Stimulated activated naive B cell treated with anti-CD40 and anti-IgM and Interleukin-4, amounts not matched to agents 10 μg/mL and 1 μg/mL and 100 μg/mL, for 72 hours (primary cell): Measurements from ENCODE around the gene CNOT10.
"Not testable (repeated sequence)": the region's sequence is repeated elsewhere in the genome, so short reads cannot be mapped to it uniquely, and the experiment has no call there.

Source experiments
- ATAC-seq, 2 donors: fragments of 150-1000 bp; cut with Tn5 transposase; replicated peaks; 2 replicates each; pipeline ENCODE4 v1.10.0; 2021; ENCODE audit warnings: moderate library complexity in 1 of 2
- DNase-seq: peaks from one replicate; pipeline ENCODE4 v3.0.0; 2021
- H3K27ac Mint-ChIP-seq: one replicate; pipeline ENCODE4 v1.8.0; 2022; ENCODE audit warnings: mild to moderate bottlenecking, mixed read lengths
- H3K27me3 Mint-ChIP-seq, 2 donors: one replicate each; pipeline ENCODE4 v1.8.0; 2022; ENCODE audit warnings: mixed read lengths in 2 of 2
- H3K36me3 Mint-ChIP-seq, 2 donors: one replicate each; pipeline ENCODE4 v1.8.0; 2022; ENCODE audit warnings: mixed read lengths in 2 of 2, mild to moderate bottlenecking in 1 of 2
- H3K4me1 Mint-ChIP-seq, 2 donors: one replicate each; pipeline ENCODE4 v1.8.0; 2022; ENCODE audit warnings: mixed read lengths in 2 of 2, mild to moderate bottlenecking in 1 of 2
- H3K4me3 Mint-ChIP-seq, 2 donors: one replicate each; pipeline ENCODE4 v1.8.0; 2022; ENCODE audit warnings: mild to moderate bottlenecking in 2 of 2, mixed read lengths in 2 of 2, moderate library complexity in 1 of 2
- H3K9me3 Mint-ChIP-seq, 2 donors: one replicate each; pipeline ENCODE4 v1.8.0; 2022; ENCODE audit warnings: mixed read lengths in 2 of 2, mild to moderate bottlenecking in 1 of 2

The CNOT10 gene

DNA sequence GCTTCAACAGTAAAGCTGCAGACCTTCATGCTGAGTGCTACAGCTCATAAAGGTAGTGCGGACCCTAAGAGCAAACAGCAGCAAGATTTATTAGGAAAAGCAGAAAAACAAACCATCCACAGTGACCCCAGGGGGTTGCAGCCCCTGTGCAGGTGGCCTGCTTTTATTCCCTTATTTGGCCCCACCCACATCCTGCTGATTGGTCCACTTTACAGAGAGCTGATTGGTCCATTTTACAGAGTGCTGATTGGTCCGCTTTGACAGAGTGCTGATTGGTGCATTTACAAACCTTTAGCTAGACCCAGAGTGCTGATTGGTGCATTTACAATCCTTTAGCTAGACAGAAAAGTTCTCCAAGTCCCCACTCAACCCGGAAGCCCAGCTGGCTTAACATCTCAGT is 11.3 kb upstream of the CNOT10 start:
- H3K27me3 Mint-ChIP-seq, result peaks cover 7 to 12% of the 10 kb centered on the region in 2 donors
- not testable (repeated sequence) for H3K36me3 Mint-ChIP-seq, H3K4me1 Mint-ChIP-seq, H3K27ac Mint-ChIP-seq, DNase-seq, H3K4me3 Mint-ChIP-seq, ATAC-seq, H3K9me3 Mint-ChIP-seq

DNA sequence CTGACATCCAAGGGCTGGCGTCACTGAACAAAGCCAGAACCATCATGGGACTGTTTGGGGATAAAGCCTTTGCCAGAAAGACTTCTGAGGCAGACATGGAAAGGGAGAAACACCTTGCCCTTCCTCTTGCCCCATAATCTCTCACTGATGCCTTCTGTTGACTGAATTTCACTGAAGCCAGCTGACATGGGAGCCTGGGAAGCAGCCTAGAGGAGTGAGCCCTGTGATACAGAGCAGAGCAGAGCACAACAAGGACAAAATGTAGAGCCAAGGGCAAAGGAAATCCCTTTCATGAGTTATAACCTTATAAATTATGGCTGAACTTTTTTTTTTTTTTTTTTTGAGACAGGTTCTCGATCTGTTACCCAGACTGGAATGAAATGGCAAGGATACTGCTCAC is 9.8 kb upstream of the CNOT10 start:
- Mint-ChIP-seq H3K27me3 (peaks cover 0 to 5% of the 10 kb centered on the region in 2 donors), H3K4me1 (no peaks in the 10 kb centered on the region), H3K9me3 (peaks cover 0 to 3% of the 10 kb centered on the region in 2 donors), H3K27ac (no peak overlapping the region), H3K4me3 (no peak overlapping the region), H3K36me3 (no peaks in the 10 kb centered on the region)
- ATAC-seq (no peak), DNase-seq (no peak)

DNA sequence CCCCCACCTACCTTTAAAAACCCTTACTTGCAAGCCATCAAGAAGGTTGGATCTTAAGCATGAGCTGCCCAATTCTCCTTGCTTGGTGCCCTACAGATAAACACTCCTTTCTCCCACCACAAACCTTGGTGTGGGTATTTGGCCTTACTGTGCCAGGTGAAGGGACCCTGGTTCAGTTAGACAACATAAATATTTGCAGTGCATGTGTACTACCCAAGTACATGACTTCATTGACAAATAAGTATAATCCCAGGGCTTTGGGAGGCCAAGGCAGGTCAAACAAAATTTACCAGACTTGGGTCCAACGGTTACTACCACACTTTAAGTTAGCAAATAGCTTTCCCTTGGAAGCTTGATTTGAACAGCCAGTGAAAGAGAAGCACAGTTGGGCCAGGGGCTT is 9.3 kb upstream of the CNOT10 start:
- Mint-ChIP-seq H3K27me3 (peaks cover 0 to 5% of the 10 kb centered on the region in 2 donors), H3K4me3 (no peak overlapping the region), H3K9me3 (peaks cover 0 to 3% of the 10 kb centered on the region in 2 donors), H3K27ac (no peak overlapping the region), H3K36me3 (no peaks in the 10 kb centered on the region), H3K4me1 (no peaks in the 10 kb centered on the region)
- ATAC-seq (no peak), DNase-seq (no peak)

DNA sequence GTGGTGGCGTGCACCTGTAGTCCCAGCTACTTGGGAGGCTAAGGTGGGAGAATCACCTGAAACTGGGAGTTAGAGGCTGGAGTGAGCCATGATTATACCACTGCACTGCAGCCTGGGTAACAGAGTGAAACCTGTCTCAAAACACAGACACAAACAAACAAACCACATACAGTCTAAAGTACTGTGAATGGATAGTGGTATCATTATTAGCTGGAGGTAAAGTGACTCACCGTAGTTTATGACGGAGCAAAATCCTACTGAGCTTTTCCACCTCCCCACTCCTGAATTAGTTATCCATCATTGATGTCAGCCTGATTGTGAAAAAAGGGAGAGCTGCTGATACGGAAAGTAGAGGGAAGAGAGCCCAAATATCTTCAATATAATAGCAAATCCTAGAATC is 3.2 kb upstream of the CNOT10 start:
- no peak overlapping the region for H3K27ac Mint-ChIP-seq

DNA sequence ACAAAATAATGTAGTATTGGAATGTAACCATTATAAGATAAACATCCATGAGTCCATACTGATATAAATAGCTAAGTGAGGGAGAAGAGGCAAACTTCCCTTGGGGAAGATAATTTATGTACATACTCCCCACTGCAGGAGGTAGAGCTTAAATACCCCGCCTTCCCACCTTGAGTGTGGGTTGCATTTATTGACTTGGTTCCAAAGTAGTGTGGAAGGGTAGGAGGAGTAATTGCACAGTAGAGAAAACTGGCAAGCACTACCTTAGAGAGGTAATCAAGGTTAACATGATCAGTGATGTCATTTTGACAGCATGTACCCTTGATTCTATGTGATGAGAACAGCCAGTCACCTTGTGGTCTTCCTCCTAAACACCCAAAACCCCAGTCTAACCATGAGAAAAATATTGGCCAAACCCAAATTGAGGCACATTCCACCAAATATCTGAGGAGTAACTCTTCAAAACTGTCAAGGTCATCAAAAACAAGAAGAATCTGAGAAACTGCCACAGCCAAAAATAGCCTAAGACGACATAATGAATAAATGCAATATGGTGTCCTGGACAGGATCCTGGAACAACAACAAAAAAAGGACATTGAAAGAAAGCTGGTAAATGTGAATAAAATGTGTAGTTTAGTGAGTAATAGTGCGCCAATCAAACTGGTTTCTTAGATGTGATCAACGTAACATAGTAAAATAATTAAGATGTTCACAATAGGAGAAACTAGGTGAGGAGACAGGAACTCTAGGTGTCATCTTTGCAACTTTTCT is 774 bp upstream of the CNOT10 start:
- H3K27me3 Mint-ChIP-seq, result no peaks in the 10 kb centered on the region
- H3K4me1 Mint-ChIP-seq, result peaks cover 19 to 29% of the 10 kb centered on the region in 2 donors
- peaks cover 12 to 17% of the 10 kb centered on the region in 2 donors for H3K36me3 Mint-ChIP-seq
- H3K27ac Mint-ChIP-seq, result peak overlapping the region; percentile 97
- ATAC-seq (no peak), DNase-seq (no peak)
- peak overlapping the region; percentile 93 to 100 for H3K4me3 Mint-ChIP-seq
- H3K9me3 Mint-ChIP-seq, result no peaks in the 10 kb centered on the region

More for the DNA sequence above, 3.2 kb upstream of the CNOT10 start:
- DNase-seq, result no peak
- peaks cover 4 to 5% of the 10 kb centered on the region in 2 donors for H3K36me3 Mint-ChIP-seq
- H3K9me3 Mint-ChIP-seq, result no peaks in the 10 kb centered on the region
- H3K4me1 Mint-ChIP-seq, result peaks cover 11 to 18% of the 10 kb centered on the region in 2 donors
- ATAC-seq, result no peak
- H3K27me3 Mint-ChIP-seq, result no peaks in the 10 kb centered on the region
- no peak overlapping the region for H3K4me3 Mint-ChIP-seq

DNA sequence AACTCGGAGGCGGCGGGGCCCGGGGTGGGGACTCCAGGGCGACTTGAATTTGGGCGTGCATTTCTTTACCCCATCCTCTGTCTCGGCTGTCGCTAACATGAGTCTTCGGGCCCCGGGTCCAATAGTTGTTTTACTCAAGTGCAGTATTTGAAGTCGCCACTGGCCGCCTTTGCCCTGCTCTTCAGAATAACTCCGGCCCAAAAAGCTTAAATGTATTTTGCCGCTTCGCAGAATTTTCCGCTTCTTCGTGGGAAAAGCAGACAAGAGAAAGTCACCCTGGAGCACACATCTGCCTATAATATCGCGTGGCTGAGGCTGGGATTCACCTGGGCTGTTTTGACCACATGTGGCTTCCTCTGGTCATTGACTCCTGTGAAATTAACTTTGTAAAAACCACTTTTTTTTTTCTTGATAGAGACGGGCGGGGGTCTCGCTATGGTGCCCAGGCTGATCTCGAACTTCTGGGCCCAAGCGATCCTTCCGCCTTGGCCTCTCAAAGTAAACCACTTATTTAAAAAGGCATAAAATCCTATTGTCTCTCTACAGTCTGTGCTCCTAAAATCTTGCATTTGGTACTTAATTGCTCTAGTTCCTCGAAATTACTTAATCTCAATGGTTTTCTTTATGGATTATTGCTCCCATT is 676 bp downstream of the CNOT10 start:
- Mint-ChIP-seq H3K27me3 (no peaks in the 10 kb centered on the region), H3K4me1 (peaks cover 24 to 38% of the 10 kb centered on the region in 2 donors), H3K9me3 (no peaks in the 10 kb centered on the region), H3K27ac (peak overlapping the region; percentile 97), H3K36me3 (peaks cover 18 to 23% of the 10 kb centered on the region in 2 donors), H3K4me3 (peak overlapping the region; percentile 93 to 100)
- no peak for DNase-seq
- peak in 1 of 2 donors; percentile 1 for ATAC-seq

DNA sequence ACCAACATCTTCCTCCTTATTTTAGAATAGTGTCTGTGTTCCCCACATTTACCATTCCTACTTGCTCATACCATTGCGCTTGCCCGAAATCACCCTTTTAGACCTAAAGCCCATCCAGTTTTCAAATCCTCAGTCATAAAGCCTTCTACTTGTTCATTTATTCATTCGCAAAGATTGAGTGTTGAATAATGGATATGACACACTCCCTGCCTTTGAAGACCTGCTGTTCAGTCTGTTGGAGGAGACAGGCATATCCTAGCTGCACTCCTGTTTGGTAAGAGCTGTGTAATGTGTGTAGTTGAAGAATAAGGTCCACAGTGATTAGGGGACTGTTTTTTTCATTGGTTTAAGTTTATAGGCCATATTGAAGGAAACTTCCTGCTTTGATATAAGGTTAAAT is 1.7 kb downstream of the CNOT10 start:
- H3K4me3 Mint-ChIP-seq, result peak overlapping the region; percentile 60 to 100
- no peaks in the 10 kb centered on the region for H3K9me3 Mint-ChIP-seq
- ATAC-seq (no peak), DNase-seq (no peak)
- no peaks in the 10 kb centered on the region for H3K27me3 Mint-ChIP-seq
- peaks cover 18 to 31% of the 10 kb centered on the region in 2 donors for H3K36me3 Mint-ChIP-seq
- peaks cover 24 to 38% of the 10 kb centered on the region in 2 donors for H3K4me1 Mint-ChIP-seq
- H3K27ac Mint-ChIP-seq, result no peak overlapping the region

DNA sequence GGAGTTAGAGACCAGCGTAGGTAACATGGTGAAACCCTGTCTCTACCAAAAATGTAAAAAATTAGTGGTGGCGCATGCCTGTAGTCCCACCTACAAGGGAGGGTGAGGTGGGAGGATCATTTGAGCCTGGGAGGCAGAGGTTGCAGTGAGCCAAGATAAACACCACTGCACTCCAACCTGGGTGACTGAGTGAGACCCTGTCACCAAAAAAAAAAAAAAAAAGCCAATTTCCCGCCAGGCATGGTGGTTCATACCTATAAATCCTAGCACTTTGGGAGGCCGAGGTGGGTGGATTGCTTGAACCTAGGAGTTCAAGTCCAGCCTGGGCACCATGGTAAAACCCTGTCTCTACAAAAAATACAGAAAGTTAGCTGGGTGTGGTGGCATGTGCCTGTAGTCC is 6.9 kb downstream of the CNOT10 start:
- H3K4me1 Mint-ChIP-seq, result peaks cover 14 to 29% of the 10 kb centered on the region in 2 donors
- DNase-seq (no peak), ATAC-seq (no peak)
- H3K36me3 Mint-ChIP-seq, result peaks cover 19 to 37% of the 10 kb centered on the region in 2 donors
- no peak overlapping the region for H3K27ac Mint-ChIP-seq
- no peak overlapping the region for H3K4me3 Mint-ChIP-seq
- H3K27me3 Mint-ChIP-seq, result no peaks in the 10 kb centered on the region
- no peaks in the 10 kb centered on the region for H3K9me3 Mint-ChIP-seq

DNA sequence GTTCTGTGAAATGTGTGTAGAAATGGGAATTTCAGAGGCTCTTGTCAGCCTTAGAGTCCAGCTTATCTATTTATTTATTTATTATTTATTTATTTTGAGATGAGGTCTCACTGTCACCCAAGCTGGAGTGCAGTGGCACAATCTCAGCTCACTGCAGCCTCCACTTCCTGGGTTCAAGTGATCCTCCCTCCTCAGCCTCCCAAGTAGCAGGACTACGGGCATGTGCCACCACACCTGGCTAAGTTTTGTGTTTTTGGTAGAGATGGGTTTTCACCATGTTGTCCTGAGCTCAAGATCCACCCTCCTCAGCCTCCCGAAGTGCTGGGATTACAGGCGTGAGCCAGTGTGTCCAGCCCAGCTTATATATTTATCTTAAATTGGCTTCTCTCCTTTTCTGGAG is 11.5 kb downstream of the CNOT10 start:
- H3K27me3 Mint-ChIP-seq, result no peaks in the 10 kb centered on the region
- H3K36me3 Mint-ChIP-seq, result peaks cover 15 to 26% of the 10 kb centered on the region in 2 donors
- DNase-seq, result no peak
- ATAC-seq, result no peak
- no peak overlapping the region for H3K4me3 Mint-ChIP-seq
- peaks cover 2 to 3% of the 10 kb centered on the region in 2 donors for H3K9me3 Mint-ChIP-seq
- H3K4me1 Mint-ChIP-seq, result peaks cover 16 to 48% of the 10 kb centered on the region in 2 donors
- no peak overlapping the region for H3K27ac Mint-ChIP-seq

DNA sequence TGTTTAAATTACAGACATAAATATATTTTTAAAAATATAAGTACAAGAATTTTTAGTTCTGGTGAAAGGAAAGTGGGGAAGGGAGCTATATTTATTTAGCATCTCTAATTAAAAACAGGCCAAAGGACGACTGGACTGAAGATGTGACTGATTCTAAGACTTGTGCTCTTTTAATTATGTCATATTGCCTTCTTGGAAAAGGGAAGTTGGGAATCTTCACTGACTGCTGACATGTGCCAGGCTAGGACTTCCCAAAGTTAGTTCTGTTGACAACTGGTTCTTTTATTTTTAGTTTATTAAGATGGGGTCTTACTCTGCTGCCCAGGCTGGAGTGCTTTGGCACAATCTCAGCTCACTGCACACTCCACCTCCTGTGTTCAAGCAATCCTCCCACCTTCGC is 13.5 kb downstream of the CNOT10 start:
- H3K4me3 Mint-ChIP-seq, result no peak overlapping the region
- peak overlapping the region; percentile 7 for H3K27ac Mint-ChIP-seq
- H3K36me3 Mint-ChIP-seq, result peaks cover 19 to 31% of the 10 kb centered on the region in 2 donors
- H3K4me1 Mint-ChIP-seq, result peaks cover 21 to 56% of the 10 kb centered on the region in 2 donors
- DNase-seq, result no peak
- no peak for ATAC-seq
- peaks cover 4 to 5% of the 10 kb centered on the region in 2 donors for H3K9me3 Mint-ChIP-seq
- no peaks in the 10 kb centered on the region for H3K27me3 Mint-ChIP-seq

DNA sequence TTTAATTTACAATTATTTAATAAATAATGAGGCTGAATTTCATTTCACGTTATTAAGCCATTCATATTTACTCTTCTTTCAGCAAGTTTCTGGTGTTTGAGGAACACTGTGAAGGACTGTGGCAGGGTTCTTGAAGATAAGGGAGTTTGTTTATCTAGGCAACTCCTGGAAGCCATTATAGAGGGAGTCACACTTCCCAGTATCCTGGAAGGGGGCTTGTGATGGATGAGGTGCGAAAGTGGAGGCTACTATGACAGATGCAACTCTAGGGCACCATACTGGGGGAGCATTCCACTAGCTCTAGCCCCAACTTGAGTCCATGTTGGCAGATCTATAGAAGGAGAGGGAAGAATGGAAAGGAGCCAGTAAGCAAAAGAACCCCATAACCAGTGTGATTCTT is 14.4 kb downstream of the CNOT10 start:
- peaks cover 21 to 32% of the 10 kb centered on the region in 2 donors for H3K36me3 Mint-ChIP-seq
- H3K4me3 Mint-ChIP-seq, result no peak overlapping the region
- H3K27ac Mint-ChIP-seq, result no peak overlapping the region
- no peaks in the 10 kb centered on the region for H3K27me3 Mint-ChIP-seq
- H3K9me3 Mint-ChIP-seq, result peaks cover 4 to 5% of the 10 kb centered on the region in 2 donors
- no peak for ATAC-seq
- DNase-seq, result no peak
- peaks cover 21 to 58% of the 10 kb centered on the region in 2 donors for H3K4me1 Mint-ChIP-seq

DNA sequence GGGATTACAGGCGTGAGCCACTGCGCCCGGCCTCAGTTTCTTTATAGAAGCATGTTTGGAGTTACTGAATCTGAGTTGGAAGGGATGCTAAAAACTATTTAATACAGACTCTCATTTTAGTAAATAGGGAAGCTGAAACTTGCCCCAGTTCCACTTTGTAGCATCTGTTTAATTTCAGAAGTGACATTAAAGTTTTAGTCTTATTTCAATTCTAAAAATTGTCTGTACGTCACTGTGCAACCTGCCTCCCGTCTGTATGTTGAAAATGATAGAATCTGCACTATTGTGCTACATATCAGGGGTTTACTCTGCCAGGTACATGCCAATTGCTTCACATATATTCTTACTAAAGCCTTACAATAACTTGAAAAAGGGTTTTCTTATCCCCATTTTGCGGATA is 15.3 kb downstream of the CNOT10 start:
- H3K27ac Mint-ChIP-seq, result no peak overlapping the region
- no peaks in the 10 kb centered on the region for H3K27me3 Mint-ChIP-seq
- ATAC-seq (peak; percentile 46 to 68), DNase-seq (no peak)
- H3K9me3 Mint-ChIP-seq, result peaks cover 4 to 5% of the 10 kb centered on the region in 2 donors
- peak overlapping the region in 1 of 2 donors; percentile 4 for H3K4me3 Mint-ChIP-seq
- H3K36me3 Mint-ChIP-seq, result peaks cover 16 to 25% of the 10 kb centered on the region in 2 donors
- H3K4me1 Mint-ChIP-seq, result peaks cover 21 to 52% of the 10 kb centered on the region in 2 donors

DNA sequence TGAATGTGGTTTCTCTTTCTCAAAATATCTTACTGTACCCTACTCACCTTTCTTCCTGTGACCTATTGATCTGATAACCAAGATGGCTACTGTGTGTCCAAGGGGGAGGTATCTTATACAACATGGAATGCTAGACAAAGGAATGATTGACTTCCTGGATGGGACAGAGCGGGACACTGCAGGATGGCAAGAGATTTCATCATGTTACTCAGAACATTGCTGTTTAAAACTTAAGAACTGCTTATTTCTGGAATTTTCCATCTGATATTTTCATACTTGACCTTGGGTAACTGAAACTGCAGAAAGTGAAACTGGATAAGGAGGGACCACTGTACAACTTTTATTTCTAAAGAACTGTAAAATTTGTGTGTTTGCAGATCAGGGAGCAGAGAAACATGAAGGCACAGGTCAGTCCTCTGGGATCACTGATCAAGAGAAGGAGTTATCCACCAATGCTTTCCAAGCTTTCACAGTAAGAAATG is 18.5 kb downstream of the CNOT10 start:
- ATAC-seq (peak in 1 of 2 donors; percentile 36), DNase-seq (no peak)
- H3K27ac Mint-ChIP-seq, result peak overlapping the region; percentile 59
- no peaks in the 10 kb centered on the region for H3K27me3 Mint-ChIP-seq
- H3K9me3 Mint-ChIP-seq, result peaks cover 4 to 5% of the 10 kb centered on the region in 2 donors
- peak overlapping the region; percentile 42 to 43 for H3K4me3 Mint-ChIP-seq
- H3K4me1 Mint-ChIP-seq, result peaks cover 19 to 44% of the 10 kb centered on the region in 2 donors
- H3K36me3 Mint-ChIP-seq, result peaks cover 13 to 26% of the 10 kb centered on the region in 2 donors

DNA sequence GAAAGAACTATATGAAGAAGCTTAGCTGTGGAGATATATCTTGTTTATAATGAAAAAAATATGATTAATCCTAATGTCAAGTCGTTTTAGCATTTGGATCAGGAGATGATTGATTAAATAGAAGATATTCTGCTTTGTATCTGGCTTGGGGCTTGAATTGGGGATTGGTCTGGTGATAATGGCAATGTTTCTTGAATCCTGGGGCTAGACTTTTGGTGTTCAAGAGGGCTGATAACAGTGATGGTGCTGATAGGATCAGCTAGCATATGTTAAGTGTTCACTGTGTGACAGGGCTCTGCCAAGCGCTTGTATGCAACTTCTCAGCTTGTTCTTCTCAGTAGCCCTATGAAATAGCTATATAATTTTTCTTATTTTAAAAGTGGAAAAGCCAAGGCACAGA is 20.2 kb downstream of the CNOT10 start:
- no peaks in the 10 kb centered on the region for H3K27me3 Mint-ChIP-seq
- ATAC-seq (no peak), DNase-seq (no peak)
- no peak overlapping the region for H3K4me3 Mint-ChIP-seq
- H3K36me3 Mint-ChIP-seq, result peaks cover 19 to 30% of the 10 kb centered on the region in 2 donors
- peaks cover 16 to 30% of the 10 kb centered on the region in 2 donors for H3K4me1 Mint-ChIP-seq
- peaks cover 4 to 5% of the 10 kb centered on the region in 2 donors for H3K9me3 Mint-ChIP-seq
- no peak overlapping the region for H3K27ac Mint-ChIP-seq
